A172 (cell line): ENCODE measurements around the gene GPATCH8. TPM values are rescaled to one million over a fixed set of nuclear protein-coding genes. Genes with fewer than 3 reads are reported as not detected.

Source experiments
- DNase-seq: peaks from one replicate; pipeline ENCODE4 v3.0.0-alpha.2; 2015; ENCODE audit warnings: low spot score
- total RNA-seq: library from RNA; depleted of rRNA; stranded (reverse); fragments of >200 nt; shearing (Covaris generic); gene quantifications from 2 replicates; pipeline ENCODE4 v1.2.3, GENCODE V29; 2014; rRNA removed

The GPATCH8 gene
- total RNA-seq, 1 experiment from 2014 or later: 13.6 TPM

DNA sequence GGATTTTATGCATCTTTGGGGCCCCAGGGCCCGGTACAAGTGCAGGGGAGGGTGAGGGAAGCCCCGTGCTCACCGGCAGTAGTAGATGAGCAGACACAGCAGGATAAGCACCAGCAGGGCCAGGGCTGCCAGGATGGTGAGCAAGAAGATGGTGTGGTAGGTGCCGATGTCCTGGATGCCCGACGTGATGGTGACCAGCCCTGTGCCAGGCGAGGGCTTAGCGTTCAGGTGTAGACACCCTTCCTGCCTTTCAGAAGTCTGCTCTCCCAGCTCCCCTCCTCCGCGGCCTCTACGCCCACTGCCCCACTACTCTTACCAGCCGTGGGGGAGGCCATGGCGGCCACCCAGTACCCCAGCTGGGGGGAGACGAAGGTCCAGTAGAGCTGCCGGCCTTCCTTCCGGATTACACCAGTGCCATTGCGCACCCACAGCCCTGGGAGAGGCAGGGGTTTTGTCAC lies 147.5 kb downstream of the GPATCH8 start:
- no peak for DNase-seq

DNA sequence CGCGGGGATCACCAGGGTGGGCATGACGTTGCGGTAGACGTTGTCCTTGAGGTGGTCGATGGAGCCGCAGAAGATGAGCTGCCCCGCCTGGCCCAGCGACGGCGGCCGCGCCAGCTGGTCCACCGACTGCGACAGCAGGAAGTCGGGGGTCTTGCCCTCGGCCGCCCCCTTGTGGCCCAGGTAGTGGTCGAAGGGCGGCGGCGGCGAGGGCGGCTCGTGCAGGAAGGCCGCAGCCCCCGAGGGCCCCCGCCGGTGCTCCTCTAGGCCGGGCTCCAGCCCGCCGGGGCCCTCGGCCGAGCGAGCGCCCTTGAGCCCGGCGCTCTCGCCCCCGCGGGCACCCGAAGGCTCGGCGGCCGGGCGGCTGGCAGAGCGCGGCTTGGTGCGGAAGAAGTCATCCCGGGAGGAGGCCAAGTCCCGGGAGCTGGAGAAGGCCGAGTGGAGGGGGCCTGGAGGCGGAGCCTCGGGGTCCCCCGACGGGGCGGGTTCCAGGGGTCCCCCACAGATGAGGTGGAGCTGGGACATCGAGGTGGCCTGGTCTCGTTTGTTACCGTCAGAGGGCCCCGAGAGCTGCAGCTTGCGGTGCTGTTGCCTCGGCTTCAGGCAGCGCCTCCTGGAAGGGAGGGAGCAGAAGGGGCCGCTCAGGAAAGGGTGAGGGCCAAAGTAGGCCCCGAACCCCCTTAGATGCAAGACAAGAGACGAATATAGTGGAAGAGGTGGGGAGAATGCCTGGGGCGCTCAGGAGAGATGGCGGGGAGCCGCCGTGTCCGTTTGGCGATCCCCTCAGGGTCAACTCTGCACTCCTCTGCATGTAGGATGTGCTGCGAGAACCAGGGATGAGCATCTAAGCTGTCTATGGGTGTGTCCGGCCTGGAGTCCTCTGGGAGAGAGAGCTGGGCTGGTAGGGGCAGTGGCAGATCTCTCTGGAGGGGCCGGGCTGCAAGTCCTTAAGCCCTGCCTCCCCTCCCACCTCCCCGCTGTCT lies 148.3 kb downstream of the GPATCH8 start:
- no peak for DNase-seq

DNA sequence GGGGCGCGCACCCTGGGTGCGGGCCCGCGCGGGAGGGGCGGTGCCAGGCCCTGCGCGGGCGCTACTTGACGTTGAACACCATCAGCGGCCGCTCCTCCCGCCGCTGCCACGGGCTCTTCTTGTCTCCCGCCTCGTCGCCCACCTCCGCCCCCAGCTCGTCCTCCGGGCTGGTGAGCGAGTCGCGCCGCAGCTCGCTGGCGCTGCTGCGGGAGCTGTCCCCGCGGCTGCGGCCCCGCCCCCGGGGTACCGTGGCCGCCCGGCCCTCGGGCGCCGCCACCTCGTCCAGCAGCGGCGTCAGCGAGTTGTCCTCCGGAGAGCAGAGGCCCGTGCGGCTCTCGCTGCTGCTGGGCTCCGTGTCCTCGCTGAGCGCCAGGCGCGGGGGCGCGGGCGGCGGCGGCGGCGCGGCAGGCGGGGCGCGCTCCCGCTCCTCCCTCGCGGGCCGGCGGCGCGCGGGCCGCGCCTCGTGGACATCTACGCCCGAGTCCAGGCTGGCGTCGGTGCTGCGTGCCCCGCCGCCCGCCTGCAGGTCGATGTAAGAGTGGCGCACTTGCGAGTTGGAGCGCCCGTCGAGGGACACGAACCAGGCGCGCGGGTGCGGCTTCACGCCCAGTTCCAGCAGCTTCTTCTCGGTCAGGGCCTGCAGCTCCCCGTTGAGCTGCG lies 149.4 kb downstream of the GPATCH8 start:
- DNase-seq: no peak

DNA sequence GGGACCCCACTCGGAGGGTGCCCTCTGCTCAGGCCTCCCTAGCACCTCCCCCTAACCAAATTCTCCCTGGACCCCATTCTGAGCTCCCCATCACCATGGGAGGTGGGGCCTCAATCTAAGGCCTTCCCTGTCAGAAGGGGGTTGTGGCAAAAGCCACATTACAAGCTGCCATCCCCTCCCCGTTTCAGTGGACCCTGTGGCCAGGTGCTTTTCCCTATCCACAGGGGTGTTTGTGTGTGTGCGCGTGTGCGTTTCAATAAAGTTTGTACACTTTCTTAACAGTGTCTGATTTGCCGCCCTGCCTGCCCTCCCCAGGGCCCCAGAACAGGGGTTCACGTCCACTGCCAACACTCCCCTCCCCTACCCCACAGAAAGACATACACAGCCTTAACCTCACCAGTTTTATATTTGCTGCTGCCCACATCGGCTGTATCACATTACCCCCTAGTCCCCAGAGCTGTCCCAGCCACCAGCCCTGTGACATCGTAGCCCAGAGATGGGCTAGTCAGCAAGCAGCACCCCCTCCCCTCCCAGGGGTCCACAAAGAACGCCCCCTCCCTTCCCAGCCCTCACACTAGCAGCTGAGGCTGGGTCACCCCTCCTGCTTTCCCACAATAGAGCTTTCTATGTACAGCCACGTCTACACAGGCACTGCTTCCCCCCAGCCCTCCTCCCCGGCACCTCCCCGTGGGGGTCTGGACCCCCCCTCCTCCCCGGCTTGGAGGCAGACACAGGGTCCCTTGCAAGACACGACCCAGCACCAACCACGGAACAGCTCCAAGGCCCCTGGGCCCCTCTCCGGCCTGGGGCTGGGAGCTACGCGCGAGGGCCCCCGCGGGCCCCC lies 150.2 kb downstream of the GPATCH8 start:
- no peak for DNase-seq

DNA sequence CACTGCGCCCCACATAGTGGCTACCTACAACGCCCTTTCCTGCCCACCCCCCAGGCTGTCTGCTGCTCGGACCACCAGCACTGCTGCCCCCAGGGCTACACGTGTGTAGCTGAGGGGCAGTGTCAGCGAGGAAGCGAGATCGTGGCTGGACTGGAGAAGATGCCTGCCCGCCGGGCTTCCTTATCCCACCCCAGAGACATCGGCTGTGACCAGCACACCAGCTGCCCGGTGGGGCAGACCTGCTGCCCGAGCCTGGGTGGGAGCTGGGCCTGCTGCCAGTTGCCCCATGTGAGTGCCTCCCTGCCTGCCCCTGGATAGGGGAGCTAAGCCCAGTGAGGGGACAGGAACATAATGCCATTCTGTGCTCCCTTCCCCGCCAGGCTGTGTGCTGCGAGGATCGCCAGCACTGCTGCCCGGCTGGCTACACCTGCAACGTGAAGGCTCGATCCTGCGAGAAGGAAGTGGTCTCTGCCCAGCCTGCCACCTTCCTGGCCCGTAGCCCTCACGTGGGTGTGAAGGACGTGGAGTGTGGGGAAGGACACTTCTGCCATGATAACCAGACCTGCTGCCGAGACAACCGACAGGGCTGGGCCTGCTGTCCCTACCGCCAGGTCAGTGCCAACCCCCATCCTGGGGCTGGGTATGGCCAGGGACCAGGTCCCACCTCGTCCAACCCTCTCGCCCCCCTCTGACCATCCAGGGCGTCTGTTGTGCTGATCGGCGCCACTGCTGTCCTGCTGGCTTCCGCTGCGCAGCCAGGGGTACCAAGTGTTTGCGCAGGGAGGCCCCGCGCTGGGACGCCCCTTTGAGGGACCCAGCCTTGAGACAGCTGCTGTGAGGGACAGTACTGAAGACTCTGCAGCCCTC lies 151.0 kb downstream of the GPATCH8 start:
- DNase-seq: no peak

DNA sequence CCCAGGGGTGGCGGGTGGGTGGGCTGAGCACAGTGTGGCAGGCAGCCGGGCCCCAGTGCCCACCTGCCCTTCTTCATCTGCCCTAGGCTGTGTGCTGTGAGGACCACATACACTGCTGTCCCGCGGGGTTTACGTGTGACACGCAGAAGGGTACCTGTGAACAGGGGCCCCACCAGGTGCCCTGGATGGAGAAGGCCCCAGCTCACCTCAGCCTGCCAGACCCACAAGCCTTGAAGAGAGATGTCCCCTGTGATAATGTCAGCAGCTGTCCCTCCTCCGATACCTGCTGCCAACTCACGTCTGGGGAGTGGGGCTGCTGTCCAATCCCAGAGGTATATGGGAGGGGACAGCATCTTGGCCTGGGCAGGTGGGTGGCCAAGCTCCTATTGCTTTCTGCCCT lies 151.7 kb downstream of the GPATCH8 start:
- DNase-seq: no peak

DNA sequence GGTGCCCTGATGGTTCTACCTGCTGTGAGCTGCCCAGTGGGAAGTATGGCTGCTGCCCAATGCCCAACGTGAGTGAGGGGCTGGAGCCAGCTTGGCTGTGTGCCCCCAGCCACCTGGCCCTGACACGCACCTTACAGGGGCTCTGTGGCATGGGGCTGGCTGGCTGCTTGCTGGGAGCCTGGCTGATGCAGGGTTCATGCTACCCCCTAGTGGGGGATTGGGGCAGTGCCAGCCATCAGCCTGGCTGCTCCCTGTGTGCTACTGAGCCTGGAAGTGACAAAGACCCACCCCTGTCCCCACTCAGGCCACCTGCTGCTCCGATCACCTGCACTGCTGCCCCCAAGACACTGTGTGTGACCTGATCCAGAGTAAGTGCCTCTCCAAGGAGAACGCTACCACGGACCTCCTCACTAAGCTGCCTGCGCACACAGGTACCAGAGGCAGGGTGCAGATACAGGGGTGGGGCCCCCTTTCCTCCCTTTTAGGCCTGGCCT lies 152.4 kb downstream of the GPATCH8 start:
- DNase-seq: peak; percentile 45

DNA sequence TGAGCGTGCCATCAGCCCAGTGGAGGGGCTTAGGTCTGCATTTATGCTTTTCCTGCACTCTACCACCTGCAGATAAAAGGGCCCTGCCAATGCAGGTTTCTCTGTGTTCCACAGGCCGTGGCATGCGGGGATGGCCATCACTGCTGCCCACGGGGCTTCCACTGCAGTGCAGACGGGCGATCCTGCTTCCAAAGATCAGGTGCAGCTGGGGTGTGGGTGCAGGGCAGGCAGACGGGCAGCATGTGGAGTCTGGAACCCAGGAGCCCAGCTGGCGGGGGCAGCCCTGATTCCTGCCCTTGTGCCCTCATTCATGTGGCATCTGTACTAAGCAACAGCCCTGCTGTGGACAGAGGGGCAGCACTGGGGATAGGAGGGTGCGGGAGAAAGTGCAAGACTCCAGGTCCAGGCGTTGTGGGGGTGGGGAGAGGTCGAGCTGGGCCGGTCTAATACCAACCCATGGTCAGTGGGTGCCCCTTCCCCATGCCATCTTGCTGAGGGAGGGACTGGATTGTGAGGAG lies 153.6 kb downstream of the GPATCH8 start:
- DNase-seq: no peak

DNA sequence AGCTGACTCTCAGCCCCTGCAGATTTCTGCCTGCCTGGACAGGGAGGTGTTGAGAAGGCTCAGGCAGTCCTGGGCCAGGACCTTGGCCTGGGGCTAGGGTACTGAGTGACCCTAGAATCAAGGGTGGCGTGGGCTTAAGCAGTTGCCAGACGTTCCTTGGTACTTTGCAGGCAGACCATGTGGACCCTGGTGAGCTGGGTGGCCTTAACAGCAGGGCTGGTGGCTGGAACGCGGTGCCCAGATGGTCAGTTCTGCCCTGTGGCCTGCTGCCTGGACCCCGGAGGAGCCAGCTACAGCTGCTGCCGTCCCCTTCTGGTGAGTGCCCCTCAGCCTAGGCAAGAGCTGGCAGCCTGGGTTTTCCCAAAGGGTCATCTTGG lies 154.2 kb downstream of the GPATCH8 start:
- no peak for DNase-seq

DNA sequence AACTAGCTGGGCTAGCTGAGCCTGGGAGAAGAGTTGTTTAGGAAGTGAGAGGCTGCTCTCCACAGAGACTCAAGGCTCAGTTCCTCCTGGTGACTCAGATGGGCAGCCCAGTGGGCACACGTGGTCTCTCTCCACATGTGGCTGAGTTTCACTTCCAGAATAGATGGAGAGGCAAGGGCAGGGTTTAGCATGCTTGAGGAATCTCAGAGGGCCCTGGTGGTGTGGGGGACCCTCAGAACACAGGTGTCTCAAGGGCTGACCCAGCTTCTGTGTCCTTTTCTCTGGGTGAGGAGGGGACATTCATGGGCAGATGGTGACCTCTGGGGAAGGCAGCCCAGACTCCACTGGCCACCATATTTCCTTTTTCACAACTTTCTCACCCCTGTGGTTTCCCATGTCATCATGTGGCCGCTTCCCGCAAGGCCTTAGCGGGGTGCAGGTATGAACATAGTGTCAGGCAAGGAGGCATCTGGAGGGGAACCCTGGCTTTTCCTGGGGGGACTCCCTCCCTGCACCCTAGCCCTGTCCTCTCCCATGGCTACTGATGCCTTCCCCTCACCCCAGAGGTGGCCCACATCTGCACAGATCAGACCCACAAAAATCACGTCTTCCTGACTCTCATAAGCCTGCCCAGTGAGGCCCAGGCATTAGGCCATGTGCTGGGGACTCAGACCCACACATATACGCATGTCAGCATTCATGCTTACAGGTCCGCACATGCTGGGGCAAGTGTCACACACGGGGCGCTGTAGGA lies 154.8 kb downstream of the GPATCH8 start:
- peak; percentile 60 for DNase-seq

Other genes with a start within 250 kb of the GPATCH8 start
- not detected in 2 replicates for gene SLC4A1, start 235.3 kb downstream of the GPATCH8 start, total RNA-seq
- 0.86 TPM in 1 of 2 replicates, not detected in the other for gene RUNDC3A, start 194.8 kb downstream of the GPATCH8 start, total RNA-seq
- 190 and 199 TPM in 2 replicates for gene SLC25A39, start 178.6 kb downstream of the GPATCH8 start, total RNA-seq
- gene GRN, start 158.1 kb downstream of the GPATCH8 start, total RNA-seq: 285 and 293 TPM in 2 replicates
- 24.5 and 31.1 TPM in 2 replicates for gene FAM171A2, start 139.6 kb downstream of the GPATCH8 start, total RNA-seq
- 0.05 and 0.36 TPM in 2 replicates for gene ITGA2B, start 113.8 kb downstream of the GPATCH8 start, total RNA-seq
- gene FZD2, start 54.1 kb upstream of the GPATCH8 start, total RNA-seq: 18.2 and 24.4 TPM in 2 replicates
- gene MEIOC, start 153.1 kb upstream of the GPATCH8 start, total RNA-seq: 0.14 and 0.91 TPM in 2 replicates
- 51.6 and 69.9 TPM in 2 replicates for gene CCDC43, start 186.4 kb upstream of the GPATCH8 start, total RNA-seq
- 8.0 and 12.2 TPM in 2 replicates for gene DBF4B, start 205.3 kb upstream of the GPATCH8 start, total RNA-seq